22Rv1 (cell line): ENCODE measurements around the gene IRS2.

Experiments
- H3K27ac ChIP-seq: fragments of 450-650 bp; 2 replicates; pipeline ENCODE4 v1.5.1; 2017
- CTCF ChIP-seq: fragments of 450-650 bp; IDR thresholded peaks from 2 replicates; pipeline ENCODE4 v1.5.1; 2017; ENCODE audit warnings: mild to moderate bottlenecking
- ZFX ChIP-seq: fragments of 450-650 bp; IDR thresholded peaks from 2 replicates; pipeline ENCODE4 v1.6.1; 2017; ENCODE audit warnings: antibody characterized with exemption, borderline replicate concordance

The IRS2 gene

DNA sequence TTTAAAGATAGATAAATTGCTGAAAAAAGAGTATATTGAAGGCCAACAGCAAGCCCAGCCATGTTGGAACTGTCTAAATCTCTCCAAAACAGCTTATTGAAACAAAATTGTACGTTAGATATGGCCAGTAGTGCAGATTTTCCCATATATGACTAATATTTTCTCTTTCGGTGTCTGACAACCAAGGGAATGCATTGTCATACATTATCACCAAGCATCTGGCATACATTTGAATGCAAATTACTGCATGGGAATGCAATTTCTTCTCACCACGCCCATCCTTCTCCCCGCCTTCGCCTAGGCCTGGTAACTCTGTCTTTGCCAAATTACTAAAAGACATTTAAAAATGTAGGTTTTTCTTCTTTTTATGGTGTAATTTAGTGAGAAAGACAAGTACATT, 32.5 kb upstream of the IRS2 start:
- no peak overlapping the region for H3K27ac ChIP-seq
- no peak for TF ChIP-seq CTCF
- no peak for TF ChIP-seq ZFX

GRCh38 chr13:109817591-109818535, 31.5 kb upstream of the IRS2 start:
- TF ChIP-seq ZFX (no peak), CTCF (no peak)
- H3K27ac ChIP-seq: no peak overlapping the region

- TF ChIP-seq CTCF (no peak), ZFX (no peak)
- no peak overlapping the region for H3K27ac ChIP-seq
Measured at GRCh38 chr13:109816808-109817203, 30.4 kb upstream of the IRS2 start.

DNA sequence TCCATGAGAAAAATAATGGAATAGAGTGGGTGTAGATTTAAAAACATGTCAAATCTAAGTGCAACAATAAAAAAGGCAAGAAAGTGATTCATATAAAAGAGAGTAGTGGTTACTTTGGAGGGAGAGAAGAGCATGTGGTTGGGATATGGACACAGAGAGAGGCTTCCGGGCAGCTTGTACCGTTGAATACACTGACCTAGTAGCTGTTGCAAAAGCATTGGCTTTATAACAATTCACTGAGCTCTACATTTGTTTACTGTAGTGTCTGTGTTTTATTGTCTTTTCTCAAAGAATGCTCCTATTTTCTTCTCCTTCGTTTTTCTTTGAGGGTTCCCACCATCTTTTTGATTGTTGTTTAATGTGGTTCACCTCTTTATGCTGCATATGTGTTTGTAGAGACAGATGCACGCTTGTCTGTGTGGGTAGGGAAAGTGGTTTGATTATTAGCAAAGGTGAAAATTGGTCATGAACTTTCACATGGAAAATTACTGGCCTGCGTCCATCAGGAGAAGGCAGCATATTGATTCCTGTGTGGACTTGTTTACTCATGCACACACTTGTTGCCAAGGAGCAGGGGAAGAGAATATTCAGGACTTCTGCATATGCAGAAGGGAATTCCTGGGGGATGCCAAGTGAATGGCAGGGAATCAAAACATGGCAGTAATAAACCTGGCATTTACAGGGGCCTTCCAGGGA, 29.9 kb upstream of the IRS2 start:
- TF ChIP-seq CTCF: no peak
- TF ChIP-seq ZFX: no peak
- no peak overlapping the region for H3K27ac ChIP-seq

- TF ChIP-seq CTCF: no peak
- TF ChIP-seq ZFX: no peak
- no peak overlapping the region for H3K27ac ChIP-seq
Measured at GRCh38 chr13:109815651-109816050, 29.3 kb upstream of the IRS2 start.

GRCh38 chr13:109813663-109814062, 27.3 kb upstream of the IRS2 start:
- no peak for TF ChIP-seq ZFX
- TF ChIP-seq CTCF: no peak
- H3K27ac ChIP-seq: no peak overlapping the region

DNA sequence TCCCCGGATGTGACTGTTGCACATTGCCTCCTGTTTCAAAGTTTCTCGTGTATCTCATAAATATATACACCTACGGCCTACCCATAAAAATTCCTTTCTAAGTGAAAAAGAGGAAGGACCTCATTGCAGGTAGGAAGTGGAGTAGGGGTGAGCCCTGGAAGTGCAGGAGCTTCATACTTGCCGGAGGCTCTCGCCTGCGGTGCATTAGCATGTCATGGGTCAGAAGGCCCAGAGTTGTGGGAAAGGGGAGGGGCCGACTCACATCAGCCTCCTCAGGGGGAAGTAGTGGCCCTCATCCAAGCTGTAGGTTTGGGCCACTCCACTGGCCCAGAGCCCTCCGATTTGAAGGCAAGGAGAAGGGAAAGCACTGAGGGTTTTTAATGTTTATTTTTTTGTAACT, 26.0 kb upstream of the IRS2 start:
- TF ChIP-seq CTCF: no peak
- no peak for TF ChIP-seq ZFX
- H3K27ac ChIP-seq: no peak overlapping the region
